Measurements from ENCODE around the gene ALG1L2. TPM values are rescaled to one million over a fixed set of nuclear protein-coding genes. Genes with fewer than 3 reads are reported as not detected.
"Not testable (repeated sequence)": the region's sequence is repeated elsewhere in the genome, so short reads cannot be mapped to it uniquely, and the experiment has no call there.

ALG1L2 gene
- 1 to 10 TPM; 1.2 to 2.9 (median 1.5) TPM for polyA plus RNA-seq (ENCODE audit: insufficient read length in 4 of 4)

- DNase-seq (ENCODE audit: low read depth in 4 of 4, low spot score in 3 of 4): peak in 2 of 4 donors; percentile 24 to 48
These were observed at the start of gene ALG1L2 for GRCh38 chr3:130081351-130081881. Gene ALG1L2, plus strand, starts transcription at chr3:130081831. Its CDS starts 186 bp downstream, at chr3:130082017.

GRCh38 chr3:130037126-130037815, 44.4 kb upstream of the ALG1L2 start:
- DNase-seq (ENCODE audit: low read depth in 4 of 4, low spot score in 3 of 4): not testable (repeated sequence)

- not testable (repeated sequence) for DNase-seq (ENCODE audit: low read depth in 4 of 4, low spot score in 3 of 4)
These were observed 38.9 kb upstream of the ALG1L2 start for GRCh38 chr3:130042736-130043135.

GRCh38 chr3:130043658-130044057, 38.0 kb upstream of the ALG1L2 start:
- DNase-seq (ENCODE audit: low read depth in 4 of 4, low spot score in 3 of 4): not testable (repeated sequence)

GRCh38 chr3:130044370-130044769, 37.3 kb upstream of the ALG1L2 start:
- no peak for DNase-seq (ENCODE audit: low read depth in 4 of 4, low spot score in 3 of 4)

- no peak for DNase-seq (ENCODE audit: low read depth in 4 of 4, low spot score in 3 of 4)
These were observed 32.9 kb upstream of the ALG1L2 start for GRCh38 chr3:130048726-130049125.

- not testable (repeated sequence) for DNase-seq (ENCODE audit: low read depth in 4 of 4, low spot score in 3 of 4)
These were observed 29.3 kb upstream of the ALG1L2 start for GRCh38 chr3:130052366-130052765.

GRCh38 chr3:130052965-130053364, 28.7 kb upstream of the ALG1L2 start:
- DNase-seq (ENCODE audit: low read depth in 4 of 4, low spot score in 3 of 4): not testable (repeated sequence)

- DNase-seq (ENCODE audit: low read depth in 4 of 4, low spot score in 3 of 4): not testable (repeated sequence)
These were observed 23.9 kb upstream of the ALG1L2 start for GRCh38 chr3:130057536-130058266.

- DNase-seq (ENCODE audit: low read depth in 4 of 4, low spot score in 3 of 4): not testable (repeated sequence)
These were observed 23.4 kb upstream of the ALG1L2 start for GRCh38 chr3:130058267-130058657.

GRCh38 chr3:130058716-130059115, 22.9 kb upstream of the ALG1L2 start:
- DNase-seq (ENCODE audit: low read depth in 4 of 4, low spot score in 3 of 4): not testable (repeated sequence)

- not testable (repeated sequence) for DNase-seq (ENCODE audit: low read depth in 4 of 4, low spot score in 3 of 4)
These were observed 22.5 kb upstream of the ALG1L2 start for GRCh38 chr3:130059162-130059561.

GRCh38 chr3:130073582-130073981, 8.0 kb upstream of the ALG1L2 start:
- DNase-seq (ENCODE audit: low read depth in 4 of 4, low spot score in 3 of 4): no peak

GRCh38 chr3:130077636-130078035, 4.0 kb upstream of the ALG1L2 start:
- no peak for DNase-seq (ENCODE audit: low read depth in 4 of 4, low spot score in 3 of 4)

GRCh38 chr3:130083363-130084090, 1.9 kb downstream of the ALG1L2 start:
- DNase-seq (ENCODE audit: low read depth in 4 of 4, low spot score in 3 of 4): not testable (repeated sequence)

- no peak for DNase-seq (ENCODE audit: low read depth in 4 of 4, low spot score in 3 of 4)
These were observed 2.9 kb downstream of the ALG1L2 start for GRCh38 chr3:130084436-130084980.

- DNase-seq (ENCODE audit: low read depth in 4 of 4, low spot score in 3 of 4): no peak
These were observed 4.2 kb downstream of the ALG1L2 start for GRCh38 chr3:130085881-130086280.

GRCh38 chr3:130086628-130087027, 5.0 kb downstream of the ALG1L2 start:
- not testable (repeated sequence) for DNase-seq (ENCODE audit: low read depth in 4 of 4, low spot score in 3 of 4)

- no peak for DNase-seq (ENCODE audit: low read depth in 4 of 4, low spot score in 3 of 4)
These were observed 6.4 kb downstream of the ALG1L2 start for GRCh38 chr3:130088061-130088460.

GRCh38 chr3:130090681-130091080, 9.1 kb downstream of the ALG1L2 start:
- DNase-seq (ENCODE audit: low read depth in 4 of 4, low spot score in 3 of 4): not testable (repeated sequence)

- DNase-seq (ENCODE audit: low read depth in 4 of 4, low spot score in 3 of 4): no peak
These were observed 10.3 kb downstream of the ALG1L2 start for GRCh38 chr3:130091958-130092357.
